HEK293 (cell line): ENCODE results near the gene CMBL.

Experiments
- CTCF ChIP-seq: fragments of 450-650 bp; formaldehyde crosslinking; IDR thresholded peaks from 2 replicates; pipeline ENCODE4 v1.5.1; 2016; ENCODE audit warnings: missing biosample characterization, missing genetic modification characterization
- GLIS2 ChIP-seq: fragments of 450-650 bp; formaldehyde crosslinking; IDR thresholded peaks from 2 replicates; pipeline ENCODE4 v1.5.1; 2016; ENCODE audit warnings: missing biosample characterization, missing genetic modification characterization
- KLF9 ChIP-seq: fragments of 450-650 bp; formaldehyde crosslinking; IDR thresholded peaks from 2 replicates; pipeline ENCODE4 v1.5.1; 2016; ENCODE audit warnings: missing biosample characterization, missing genetic modification characterization, low read depth
- YY1 ChIP-seq: fragments of 450-650 bp; formaldehyde crosslinking; IDR thresholded peaks from 2 replicates; pipeline ENCODE4 v1.5.1; 2018; ENCODE audit warnings: missing biosample characterization, missing genetic modification characterization
- ZNF10 ChIP-seq: fragments of 450-650 bp; formaldehyde crosslinking; IDR thresholded peaks from 2 replicates; pipeline ENCODE4 v1.5.1; 2017; ENCODE audit warnings: missing biosample characterization, missing genetic modification characterization
- ZNF24 ChIP-seq: fragments of 450-650 bp; formaldehyde crosslinking; IDR thresholded peaks from 2 replicates; pipeline ENCODE4 v1.5.1; 2016; ENCODE audit warnings: missing biosample characterization, missing genetic modification characterization
- ZNF341 ChIP-seq: fragments of 450-650 bp; formaldehyde crosslinking; IDR thresholded peaks from 2 replicates; pipeline ENCODE4; 2016; ENCODE audit warnings: low read depth, missing biosample characterization, missing genetic modification characterization
- ZNF76 ChIP-seq: fragments of 450-650 bp; formaldehyde crosslinking; IDR thresholded peaks from 2 replicates; pipeline ENCODE4; 2016; ENCODE audit warnings: low read depth, missing biosample characterization, missing genetic modification characterization, borderline replicate concordance

GRCh38 chr5:10338686-10339057 is 31.0 kb upstream of the CMBL start:
- no peak for TF ChIP-seq ZNF76 (tag by site-specific recombination)
- no peak for TF ChIP-seq CTCF (tag by site-specific recombination)
- no peak for TF ChIP-seq ZNF341 (tag by site-specific recombination)
- TF ChIP-seq GLIS2 (tag by site-specific recombination), result no peak
- no peak for TF ChIP-seq ZNF24 (tag by site-specific recombination)
- TF ChIP-seq YY1, result no peak
- TF ChIP-seq ZNF10 (tag by site-specific recombination), result no peak
- no peak for TF ChIP-seq KLF9
